Measurements from ENCODE around the gene SP9.
A peak's percentile ranks its signal among the peaks of the same experiment; 100 is the strongest.

Gene SP9

DNA sequence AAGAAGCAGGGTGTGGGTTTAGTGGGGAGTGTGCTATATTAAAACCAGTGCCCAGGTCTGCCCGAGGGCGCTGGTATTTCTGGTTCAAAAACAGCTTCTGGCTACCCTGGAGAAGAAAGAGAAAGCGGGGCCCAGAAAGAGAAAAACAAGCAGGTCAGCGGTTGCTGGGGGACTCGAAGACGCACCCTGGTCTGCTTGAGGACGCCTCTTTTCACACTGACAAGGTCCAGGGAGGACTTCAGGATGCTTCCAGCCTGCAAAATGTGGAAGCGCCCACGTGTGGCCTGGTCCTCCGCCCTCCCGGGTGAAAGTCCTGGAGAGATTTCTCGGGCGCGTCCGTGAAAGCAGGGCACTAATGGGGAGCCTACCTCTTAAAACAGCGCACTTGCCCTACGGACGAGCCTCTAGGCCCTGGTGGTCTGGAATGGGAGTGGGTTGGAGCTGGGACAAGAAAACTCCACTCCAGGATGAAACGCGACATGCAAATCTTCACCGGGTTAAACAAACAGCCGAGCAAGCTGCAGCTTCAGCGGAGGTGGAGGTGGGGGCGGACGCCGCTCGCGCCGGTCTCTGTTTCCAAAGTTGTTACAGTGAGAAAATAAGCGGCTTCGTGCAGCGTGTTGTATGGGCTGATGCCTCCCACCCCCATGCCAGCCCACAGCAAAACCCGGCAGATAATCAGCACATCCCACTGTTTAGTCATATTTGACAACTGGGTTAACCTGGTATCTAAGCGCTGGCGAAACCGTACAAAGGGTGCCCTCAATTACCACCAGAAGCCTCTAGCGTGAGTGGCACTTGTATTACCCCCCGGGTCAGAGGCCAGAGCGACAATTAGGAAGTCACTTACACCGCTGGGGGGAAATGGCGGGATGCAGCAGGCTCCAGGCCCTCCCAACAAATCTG is 1.1 kb upstream of the SP9 start:
- no peak for DNase-seq

DNA sequence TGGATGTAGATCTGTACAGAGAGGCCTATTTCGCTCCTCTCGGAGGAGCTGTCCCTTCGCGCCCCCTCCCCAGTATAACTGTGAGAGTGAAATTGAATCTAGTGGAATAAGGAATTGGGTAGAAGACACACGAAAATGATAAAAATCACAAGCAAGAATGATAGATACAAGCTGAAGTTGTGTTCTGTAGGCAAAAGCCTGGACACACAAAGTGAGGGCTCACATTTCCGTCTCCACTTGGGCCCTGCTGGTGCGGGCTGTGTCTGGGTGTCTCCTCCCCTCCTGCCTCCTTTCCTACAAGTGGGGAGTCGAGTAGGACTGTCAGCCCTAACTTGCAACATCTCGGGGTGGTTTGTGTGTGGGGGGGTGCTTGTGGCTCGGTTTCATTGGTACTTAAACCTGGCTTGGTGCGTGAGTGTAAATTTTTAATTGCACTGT is 457 bp upstream of the SP9 start:
- DNase-seq = no peak

DNA sequence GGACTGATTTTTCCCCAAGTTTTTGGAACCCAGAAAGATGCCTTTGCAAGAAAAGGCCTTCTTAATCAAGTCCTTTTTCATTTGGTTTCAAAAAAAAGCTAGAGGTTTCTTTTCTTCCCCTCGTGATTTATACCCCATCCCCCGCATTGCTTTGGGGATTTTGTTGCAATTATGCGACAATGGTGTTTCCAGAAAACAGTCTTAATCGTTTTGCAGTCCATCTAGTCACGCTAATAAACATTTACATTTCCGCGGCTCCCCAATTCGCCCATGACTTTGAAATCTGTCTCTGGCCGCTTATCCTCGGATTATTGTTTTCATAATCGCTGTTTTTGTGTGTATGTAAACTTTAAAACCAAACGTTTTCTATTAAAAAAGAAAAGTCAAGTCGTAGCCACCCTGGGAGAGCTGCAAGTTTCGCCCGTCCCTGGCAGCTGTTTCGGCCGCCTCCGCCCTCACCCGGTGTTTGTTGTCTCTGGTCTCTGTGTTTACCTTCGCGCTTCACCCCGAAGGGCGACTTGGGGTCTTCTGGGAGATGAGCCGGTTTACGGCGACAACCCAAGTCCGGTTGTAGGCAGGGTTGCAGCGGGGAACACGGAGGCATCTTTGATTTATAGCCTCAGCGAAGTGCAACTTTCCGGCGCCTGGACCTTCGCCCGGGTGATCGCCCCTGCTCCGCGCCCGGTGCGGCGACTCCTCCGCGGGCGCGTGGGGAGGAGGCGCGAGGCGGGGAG is 667 bp downstream of the SP9 start:
- no peak for DNase-seq

DNA sequence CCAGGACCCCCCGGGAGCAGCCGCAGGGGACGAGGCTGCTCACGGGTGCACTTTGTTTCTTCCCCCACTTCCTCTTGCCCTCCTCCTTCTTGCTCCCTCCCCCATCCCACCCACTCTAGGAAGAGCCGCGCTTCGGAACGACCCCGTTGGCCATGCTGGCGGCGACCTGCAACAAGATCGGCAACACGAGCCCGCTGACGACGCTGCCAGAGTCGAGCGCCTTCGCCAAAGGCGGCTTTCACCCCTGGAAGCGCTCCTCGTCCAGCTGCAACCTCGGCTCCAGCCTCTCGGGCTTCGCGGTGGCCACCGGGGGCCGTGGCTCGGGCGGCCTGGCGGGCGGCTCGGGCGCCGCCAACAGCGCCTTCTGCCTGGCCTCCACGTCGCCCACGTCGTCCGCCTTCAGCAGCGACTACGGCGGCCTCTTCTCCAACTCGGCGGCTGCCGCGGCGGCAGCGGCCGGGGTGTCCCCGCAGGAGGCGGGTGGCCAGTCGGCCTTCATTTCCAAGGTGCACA is 1.3 kb downstream of the SP9 start:
- DNase-seq = no peak

DNA sequence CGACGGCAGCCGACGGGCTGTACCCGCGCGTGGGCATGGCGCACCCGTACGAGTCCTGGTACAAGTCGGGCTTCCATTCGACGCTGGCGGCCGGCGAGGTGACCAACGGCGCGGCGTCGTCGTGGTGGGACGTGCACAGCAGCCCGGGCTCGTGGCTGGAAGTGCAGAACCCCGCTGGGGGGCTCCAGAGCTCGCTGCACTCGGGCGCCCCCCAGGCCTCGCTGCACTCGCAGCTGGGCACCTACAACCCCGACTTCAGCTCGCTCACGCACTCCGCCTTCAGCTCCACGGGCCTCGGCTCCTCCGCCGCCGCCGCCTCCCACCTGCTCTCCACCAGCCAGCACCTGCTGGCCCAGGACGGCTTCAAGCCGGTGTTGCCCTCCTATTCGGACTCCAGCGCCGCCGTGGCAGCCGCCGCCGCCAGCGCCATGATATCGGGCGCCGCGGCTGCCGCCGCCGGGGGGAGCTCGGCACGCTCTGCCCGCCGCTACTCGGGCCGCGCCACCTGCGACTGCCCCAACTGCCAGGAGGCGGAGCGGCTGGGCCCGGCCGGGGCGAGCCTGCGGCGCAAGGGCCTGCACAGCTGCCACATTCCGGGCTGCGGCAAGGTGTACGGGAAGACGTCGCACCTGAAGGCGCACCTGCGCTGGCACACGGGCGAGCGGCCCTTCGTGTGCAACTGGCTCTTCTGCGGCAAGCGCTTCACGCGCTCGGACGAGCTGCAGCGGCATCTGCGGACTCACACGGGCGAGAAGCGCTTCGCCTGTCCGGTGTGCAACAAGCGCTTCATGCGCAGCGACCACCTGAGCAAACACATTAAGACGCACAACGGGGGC is 2.0 kb downstream of the SP9 start:
- no peak for DNase-seq

DNA sequence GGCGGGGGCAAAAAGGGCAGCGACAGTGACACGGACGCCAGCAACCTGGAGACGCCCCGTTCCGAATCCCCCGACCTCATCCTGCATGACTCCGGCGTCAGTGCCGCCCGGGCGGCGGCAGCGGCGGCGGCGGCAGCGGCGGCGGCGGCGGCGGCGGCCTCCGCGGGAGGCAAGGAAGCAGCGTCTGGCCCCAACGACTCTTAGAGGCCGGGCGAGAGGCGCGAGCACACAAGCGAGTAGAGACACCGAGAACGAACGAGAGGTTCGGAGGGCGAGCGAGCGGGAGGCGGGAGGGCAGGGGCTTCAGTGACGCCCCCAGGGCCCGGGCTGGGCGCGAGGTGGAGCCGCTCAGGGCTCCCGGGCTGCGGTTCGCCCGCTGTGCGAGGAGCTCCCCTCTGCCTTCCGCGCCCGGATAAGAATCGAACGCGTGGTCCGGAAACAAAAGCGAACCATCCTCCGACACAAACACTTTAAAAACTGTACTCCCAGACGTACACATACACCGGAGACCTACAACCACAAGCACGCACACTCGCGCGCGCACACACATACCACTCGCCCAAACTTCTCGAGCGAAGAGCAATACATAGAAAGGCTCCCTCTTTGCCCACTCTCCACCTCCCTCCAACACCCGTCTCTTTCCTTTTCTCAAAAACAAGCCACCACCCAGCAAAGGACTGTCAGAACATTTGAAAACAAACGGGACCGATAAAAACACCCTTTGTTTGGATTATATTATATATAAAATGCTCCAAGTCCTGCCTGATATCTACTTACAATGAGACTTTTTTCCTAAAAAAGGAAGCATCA is 2.8 kb downstream of the SP9 start:
- DNase-seq = no peak

DNA sequence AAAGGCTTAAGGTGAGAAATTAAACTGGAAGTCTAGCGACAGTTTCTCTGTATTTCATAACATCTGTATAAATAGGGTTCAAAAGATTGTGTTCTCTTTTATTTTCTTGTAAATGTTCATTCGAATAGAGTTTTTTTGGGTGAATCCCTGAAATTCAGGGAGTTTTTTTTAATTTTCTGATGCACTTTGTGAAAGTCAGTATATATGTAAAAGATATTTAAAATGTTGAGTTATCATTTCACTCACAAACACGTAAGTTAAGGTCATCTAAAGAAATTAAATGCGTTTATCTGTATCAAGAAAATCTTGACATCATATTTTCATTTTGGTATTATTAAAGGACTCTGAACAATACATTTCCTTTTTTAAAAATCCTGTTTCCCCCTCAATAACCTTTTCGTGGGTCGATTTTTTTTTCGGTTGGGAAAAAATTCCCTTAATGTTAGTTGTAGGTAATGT is 3.4 kb downstream of the SP9 start:
- DNase-seq = no peak

DNA sequence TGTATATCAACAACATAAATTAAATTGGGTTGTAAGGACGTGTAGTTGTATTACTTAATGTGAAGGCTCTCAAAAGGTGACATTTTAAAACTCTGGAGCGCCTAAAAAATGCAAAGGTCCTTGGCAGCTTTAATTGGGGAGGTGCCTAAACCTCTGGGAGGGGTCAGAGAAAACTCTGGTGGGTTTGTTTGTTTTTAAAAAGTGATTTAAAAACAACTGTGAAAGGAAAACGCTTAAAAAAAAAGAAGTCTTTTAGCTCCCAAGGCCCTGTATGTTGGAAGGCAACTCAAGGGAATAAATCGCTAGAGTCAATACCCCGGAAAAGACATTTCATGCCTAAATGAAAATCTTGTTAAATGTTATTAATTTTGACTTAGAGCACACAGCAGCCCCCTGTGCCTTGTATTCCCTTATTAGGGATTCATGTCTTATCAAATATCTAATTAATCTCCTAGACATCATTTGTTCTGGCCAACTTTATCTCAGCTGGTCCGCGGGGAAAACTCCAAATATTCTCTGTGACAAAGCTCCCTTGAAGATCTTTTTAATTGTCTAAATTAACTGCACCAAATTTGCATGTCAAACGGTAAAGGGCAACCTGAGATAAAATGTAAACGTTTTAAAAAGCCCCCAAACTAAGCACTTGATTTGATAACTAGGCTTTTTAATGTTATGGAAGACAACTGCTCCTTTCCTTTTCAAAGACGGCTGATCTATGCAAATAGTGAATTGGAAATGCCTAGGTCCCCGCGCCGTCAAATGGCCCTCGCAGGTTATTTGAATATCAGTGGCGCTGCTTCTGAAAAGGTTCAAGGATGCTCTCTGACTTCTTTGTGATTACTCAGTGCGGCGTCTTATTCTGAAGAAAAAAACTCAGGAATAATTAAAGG is 4.2 kb downstream of the SP9 start:
- no peak for DNase-seq

DNA sequence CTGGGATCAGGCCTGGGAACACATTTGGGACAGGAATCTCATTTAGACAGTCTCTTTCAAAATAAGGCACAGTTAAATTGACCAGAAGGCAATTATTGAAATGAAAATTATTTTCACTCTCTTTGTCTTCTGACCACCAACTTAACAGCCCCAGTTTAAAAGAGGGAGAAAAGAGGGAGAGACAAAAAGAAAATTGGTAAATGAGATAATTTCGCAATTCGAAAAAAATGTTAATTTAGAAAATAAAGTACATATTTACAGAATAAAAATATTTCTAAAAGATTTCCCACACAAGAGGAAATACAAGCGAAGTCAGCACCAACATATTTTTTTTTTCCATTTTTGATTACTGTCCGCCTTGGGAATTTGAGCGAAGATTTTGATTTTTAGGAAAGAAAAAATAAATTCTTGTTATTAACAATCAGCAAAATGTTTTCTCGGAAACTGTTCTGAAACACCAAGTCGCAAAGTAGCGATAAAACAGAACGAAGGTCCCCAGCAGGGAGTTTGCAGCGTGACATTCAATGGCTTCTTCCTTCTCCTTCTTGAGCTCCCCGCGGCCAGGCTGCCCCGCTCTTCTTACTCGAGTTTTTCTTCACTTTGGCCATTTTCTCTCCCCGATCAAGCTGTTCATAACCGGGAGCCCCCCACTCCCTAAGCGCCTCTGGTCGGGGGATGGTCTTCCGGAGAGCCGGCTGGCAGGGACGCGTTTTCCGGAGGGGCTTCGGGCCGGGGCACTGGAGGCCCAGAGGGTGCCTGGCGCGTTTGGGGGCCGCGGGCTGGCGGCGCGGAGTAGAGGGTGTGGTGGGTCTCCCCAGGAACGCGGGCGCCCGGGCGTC is 5.0 kb downstream of the SP9 start:
- no peak for DNase-seq

DNA sequence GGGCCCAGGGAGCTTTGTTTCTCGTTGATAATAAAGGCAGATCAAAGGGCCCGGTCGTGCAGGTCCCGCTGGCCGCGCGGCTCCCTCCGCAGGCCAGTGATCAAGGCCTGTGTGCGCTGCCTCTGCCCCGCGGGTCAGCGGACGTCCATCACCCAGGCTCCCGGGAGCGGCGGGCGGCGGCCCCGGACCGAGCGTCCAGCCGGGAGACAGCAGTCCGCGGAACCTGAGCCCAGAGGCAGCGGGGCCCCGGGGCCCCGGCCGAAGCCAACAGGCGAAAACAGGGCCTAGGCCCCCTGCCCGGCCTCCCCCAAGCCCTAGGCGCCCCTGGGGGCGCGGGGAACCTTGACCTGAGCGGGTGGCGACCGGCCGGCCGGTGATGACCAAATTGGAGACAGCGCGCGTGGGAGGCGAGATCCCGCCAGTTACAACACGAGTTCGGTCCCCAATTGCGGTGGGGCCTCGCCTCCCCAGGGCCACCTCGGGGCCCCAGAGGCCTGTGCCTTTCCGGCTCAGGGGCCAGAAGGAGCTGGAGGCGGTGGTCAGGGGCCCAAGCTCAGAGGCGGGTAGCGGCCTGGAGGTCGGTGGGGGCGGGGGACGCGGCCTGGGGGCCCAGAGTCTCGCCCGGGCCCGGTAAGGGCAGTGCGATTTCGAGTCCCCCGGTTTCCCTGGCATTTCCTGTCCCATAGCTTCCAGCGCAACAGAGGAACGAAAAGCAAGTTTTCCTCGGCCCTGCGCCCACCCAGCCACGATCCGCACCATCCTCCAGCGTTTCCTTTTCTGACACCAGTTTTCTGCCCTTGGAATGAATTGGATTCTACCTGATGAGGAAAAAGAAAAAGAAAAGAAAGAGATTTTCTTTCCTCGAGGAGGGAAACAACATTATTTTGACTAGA is 5.9 kb downstream of the SP9 start:
- no peak for DNase-seq

DNA sequence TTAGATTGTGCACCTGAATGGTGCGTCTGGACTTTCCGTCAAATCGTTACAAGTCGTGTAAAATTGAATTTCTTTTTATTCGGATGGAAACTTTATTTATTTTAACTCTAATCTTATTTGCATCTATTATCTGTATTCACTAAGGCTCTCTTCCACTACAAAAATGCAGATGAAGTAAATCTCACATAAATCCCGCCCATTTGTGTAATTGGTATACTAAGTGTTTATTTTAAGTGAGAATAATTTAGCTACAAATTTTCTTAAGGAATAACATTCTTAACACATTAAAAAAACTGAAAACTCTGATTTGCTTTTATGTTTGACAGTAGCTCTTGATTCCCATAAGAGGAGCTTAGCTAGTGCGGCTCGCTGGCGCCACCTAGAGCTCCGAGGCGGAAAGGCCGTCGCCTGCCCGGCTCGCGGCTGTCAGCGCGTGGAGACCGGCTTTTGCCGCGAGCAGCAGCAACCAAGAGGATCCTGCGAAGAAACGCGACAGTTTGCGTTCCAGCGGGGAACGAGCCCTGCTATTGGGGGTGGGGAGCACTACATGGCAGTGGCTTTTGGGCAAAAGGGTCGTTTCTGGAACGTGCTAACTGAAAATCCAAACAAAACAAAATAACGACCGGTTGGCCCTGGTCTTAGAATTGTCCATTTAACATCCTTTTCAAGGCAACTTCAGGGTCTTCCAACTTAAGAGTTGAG is 6.7 kb downstream of the SP9 start:
- DNase-seq = peak; percentile 64 to 79 (median 68)

DNA sequence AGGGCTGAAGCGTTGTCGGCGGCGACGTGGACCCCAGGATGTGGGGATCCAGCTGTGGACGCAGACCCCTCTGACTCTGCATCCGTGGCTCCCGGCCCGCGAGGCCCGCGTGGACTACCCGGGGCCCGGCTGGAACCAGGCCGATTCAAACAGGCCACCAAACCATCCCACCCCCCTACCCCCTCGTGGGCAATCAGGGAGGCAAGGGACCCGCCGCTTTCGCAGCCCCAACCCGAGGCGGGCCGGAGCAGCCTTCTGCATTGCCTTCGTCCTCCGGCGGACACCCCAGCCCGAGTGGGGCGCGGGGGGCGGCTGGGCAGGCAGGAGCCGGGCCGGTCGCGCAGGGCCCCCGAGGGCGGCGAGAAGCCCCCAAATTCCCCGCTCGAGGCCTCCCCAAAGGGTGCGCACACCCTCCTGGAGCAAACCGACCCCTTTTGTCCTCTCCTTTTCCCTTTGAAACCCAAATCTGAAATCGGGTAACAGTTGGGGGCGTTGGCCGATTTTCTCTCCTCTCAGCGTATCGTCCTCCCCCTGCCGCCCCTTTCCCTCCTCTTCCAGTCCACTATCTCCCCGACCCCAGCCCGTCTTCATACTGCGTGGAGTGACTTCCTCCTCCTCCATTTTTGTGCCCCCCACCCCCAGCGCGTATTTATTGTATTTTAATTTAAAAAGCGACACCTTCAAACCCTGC is 7.4 kb downstream of the SP9 start:
- DNase-seq = no peak

DNA sequence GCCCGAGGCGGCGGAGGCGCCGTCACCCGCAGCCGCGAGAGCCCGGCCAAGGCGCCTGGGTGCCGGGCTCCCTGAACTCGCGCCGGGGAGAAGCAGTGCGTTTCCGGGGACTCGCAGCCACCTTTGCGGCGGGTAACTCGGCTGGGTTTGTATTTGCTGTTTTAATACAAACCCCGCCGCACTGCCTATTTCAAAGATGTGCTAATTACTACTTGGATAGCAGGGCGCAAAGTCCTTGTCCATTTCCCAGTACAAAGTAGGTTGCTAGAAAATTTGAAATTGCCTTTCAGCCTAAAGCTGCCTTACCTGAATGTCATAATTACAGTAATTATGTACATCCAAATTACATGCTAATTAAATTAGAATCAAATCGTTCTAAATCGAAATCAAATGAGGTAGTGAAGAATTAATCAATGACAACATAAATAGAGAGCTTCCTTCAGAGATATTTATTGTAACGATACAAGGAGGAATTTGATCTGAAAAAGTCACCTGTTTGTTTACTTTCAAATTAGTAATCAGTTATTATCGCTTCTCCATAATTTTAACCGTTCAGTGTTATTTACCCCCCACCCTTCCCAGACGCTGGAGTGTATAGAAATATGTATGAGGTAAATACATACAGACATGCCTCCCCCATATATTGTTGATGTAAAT is 8.1 kb downstream of the SP9 start:
- peak in 1 of 4 experiments; percentile 21 for DNase-seq

DNA sequence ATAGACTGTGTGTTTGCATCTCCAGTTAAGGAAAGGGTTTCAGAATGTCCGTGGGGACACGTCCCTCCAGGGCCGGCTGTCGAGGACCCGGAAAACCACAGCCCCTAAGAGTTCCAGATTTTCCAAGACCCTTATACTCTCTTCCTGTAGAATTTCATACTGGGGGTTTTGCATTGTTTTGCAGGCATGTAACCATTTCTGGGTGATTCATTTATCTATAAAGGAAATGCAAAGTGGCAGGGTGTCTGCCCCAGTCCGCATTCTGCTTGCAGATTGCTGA is 8.5 kb downstream of the SP9 start:
- DNase-seq = no peak

DNA sequence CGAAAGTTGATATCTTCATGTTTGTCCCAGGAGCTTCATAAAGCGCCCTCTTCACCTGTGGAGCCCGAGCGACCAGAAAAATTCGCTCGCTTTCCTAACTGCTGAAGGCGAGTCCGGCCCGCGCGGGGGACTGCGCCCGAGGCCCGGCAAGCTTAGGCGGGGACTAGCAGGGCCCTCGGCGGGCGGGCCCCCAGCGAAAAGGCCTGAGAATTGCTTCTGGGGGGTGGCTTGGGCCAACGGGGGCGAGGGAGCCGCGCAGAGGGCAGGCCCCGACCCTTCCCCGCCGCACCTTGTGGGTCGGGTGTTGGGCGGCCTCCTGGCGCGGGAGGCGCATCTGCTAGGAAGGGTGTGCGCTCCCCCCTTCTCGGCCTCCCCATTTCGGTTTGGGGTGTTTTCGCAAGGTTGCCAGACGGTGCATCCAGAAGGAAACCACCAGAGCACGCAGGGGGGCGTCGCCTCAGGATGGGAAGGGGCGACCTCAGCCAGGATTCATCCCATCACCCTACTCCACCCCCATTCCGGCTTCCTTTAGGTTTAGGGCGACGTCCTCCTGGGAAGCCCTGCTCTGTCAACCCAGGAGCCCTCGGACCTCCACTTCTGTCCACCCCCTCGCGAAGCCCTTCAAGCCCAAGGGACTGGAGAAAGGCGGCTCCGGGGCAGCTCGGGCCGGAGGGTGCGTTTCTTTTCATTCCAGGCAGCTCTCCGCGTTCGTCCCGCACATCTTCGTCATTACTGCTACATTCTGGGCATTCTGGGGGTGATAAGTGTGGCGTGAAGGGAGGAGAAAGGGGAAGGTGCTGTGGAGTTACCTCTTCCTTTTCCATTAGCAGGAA is 9.1 kb downstream of the SP9 start:
- DNase-seq = no peak

DNA sequence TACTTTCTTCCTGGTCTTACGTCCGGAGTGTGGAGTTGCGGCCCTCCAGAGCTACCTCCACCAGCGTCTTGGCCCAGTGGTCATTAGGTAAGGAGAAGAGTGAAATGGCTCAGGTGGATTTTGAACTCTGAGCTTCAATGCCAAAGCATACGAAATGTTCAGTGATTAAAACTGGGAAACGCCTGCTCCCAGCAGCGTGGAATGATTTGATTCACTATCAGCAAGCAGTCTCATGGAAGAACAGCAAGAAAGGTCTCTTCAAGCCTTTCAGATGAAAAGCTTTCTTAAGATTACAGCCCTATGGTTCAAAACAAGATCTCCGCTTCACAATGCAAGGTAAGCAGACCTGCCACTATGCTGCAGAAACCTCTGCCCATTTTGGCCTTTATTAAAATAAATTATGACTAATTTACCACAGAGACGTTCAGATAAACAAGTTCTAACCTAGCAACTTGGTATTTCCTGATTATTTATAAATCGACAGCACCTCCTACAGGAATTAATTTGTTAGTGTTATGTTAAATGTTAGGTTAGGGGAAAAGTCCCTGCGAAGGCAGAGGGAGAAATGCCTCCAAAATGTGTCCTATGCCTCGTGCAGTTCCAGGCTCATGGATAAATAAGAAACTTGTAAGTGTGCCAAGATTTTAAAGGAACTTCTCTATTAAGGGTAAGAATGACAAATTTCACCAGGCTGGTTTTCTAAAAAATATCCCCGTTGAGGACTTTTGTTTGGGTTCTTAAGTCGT is 10.1 kb downstream of the SP9 start:
- DNase-seq = no peak

Measured in activated CD4-positive, CD25-positive, alpha-beta regulatory T cell (primary cell).